HUES64 (cell line): ENCODE measurements around the gene SAA1.
"Not testable (repeated sequence)": the region's sequence is repeated elsewhere in the genome, so short reads cannot be mapped to it uniquely, and the experiment has no call there.

Source experiments
- H3K27ac ChIP-seq: 2 replicates; pipeline ENCODE4 v1.7.0; 2013; ENCODE audit warnings: low read depth, low read length, inconsistent platforms
- H3K27me3 ChIP-seq: 2 replicates; pipeline ENCODE4 v1.6.1; 2013; ENCODE audit warnings: mild to moderate bottlenecking, low read length; ENCODE audit not compliant: insufficient read depth
- H3K36me3 ChIP-seq: 2 replicates; pipeline ENCODE4 v1.6.1; 2013; ENCODE audit warnings: mild to moderate bottlenecking, low read length; ENCODE audit not compliant: insufficient read depth
- H3K4me1 ChIP-seq: 2 replicates; pipeline ENCODE4 v1.6.1; 2013; ENCODE audit warnings: mild to moderate bottlenecking, low read length, moderate library complexity; ENCODE audit not compliant: insufficient read depth
- H3K4me3 ChIP-seq: 2 replicates; pipeline ENCODE4 v1.5.1; 2013; ENCODE audit warnings: mild to moderate bottlenecking, low read length, moderate library complexity
- H3K9ac ChIP-seq: 2 replicates; pipeline ENCODE4 v1.6.1; 2013; ENCODE audit warnings: mild to moderate bottlenecking, low read depth, low read length
- H3K9me3 ChIP-seq: 2 replicates; pipeline ENCODE4 v1.6.1; 2013; ENCODE audit warnings: low read depth, low read length; ENCODE audit not compliant: insufficient read depth
- WGBS: fragments of 150-250, 120-280 bp; methylation state at CpG from one replicate; pipeline ENCODE4 v1.1.7; 2013; ENCODE audit warnings: missing lambda C conversion rate; 5-methylcytosine and 5-hydroxymethylcytosine counted together

Gene SAA1

DNA sequence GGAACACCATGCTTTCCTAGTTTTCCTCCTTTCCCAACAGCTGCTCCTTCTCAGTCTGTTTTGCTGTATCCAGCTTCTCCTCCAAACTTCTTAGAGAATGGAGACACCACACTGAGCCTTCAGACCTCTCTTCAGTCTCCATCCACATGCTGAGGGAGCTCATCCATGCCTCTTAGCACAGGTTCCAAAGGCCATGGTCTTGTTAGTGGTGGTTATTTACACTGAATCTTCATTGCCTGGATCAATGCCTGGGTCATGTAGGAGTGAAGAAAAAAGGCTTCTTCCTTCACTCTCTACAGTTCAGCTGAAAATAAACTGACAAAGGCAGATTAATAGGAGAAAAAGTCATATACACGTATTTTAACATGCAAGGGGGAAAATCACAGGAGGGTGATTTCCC is 26.4 kb upstream of the SAA1 start:
- Histone ChIP-seq H3K9me3 (peaks cover 3% of the 10 kb centered on the region; the same call in 1 of the 2 replicates), H3K36me3 (no peaks in the 10 kb centered on the region), H3K4me1 (no peaks in the 10 kb centered on the region), H3K4me3 (no peak overlapping the region), H3K27ac (no peak overlapping the region), H3K9ac (no peak overlapping the region), H3K27me3 (peaks cover 12% of the 10 kb centered on the region)
- WGBS: 100% methylated on average over 1 of the region's 1 CpG

DNA sequence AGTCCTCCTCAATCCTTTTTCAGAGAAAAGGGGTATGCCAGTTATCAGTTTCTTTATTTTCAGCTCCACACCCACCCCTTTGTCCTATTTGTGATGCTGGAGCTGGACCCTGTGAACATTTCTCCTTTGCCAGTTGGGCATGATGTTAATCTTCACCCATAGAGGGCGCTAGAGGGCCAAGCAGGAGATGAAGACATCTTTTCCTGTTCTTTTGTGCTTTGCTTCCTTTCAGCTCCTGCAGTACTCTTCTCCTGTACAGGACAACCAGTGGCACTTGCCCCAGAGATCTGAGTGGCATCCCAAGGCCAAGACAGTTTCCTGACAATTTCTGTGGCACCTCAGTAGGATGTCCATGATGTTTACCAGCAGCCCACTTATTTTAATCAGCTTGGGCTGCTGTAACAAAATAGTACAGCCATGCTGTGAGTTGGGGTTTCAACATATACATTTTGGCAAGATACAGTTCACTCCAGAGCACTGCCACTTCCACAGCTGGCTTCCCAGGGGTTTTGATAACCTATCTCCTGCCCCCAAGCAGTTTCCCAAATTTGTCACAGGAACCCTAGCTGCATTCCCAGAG is 22.2 kb upstream of the SAA1 start:
- Histone ChIP-seq H3K27ac (no peak overlapping the region), H3K27me3 (peaks cover 9% of the 10 kb centered on the region; the same call in 1 of the 2 replicates), H3K9ac (no peak overlapping the region), H3K36me3 (no peaks in the 10 kb centered on the region), H3K4me1 (no peaks in the 10 kb centered on the region), H3K9me3 (peaks cover 3% of the 10 kb centered on the region; the same call in 1 of the 2 replicates), H3K4me3 (no peak overlapping the region)
- WGBS: 0% methylated on average over 1 of the region's 1 CpG

DNA sequence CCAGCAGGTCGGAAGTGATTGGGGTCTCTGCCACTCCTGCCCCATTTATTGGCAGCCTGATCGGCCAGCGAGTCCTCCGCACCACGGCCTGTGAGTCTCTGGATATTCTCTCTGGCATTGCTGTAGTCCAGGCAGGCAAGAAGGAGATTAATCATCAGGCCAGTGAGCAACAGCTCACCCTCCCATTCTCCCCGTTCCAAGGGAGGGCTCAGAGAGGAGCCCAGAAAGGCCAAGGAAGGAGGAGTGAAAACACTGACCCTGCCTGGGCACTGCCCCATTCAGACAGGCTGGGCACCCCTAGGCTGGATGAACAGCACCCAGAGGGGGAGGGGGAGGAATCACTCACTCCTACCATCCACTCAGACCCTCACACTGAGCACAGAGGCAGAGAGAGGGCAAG is 20.7 kb upstream of the SAA1 start:
- H3K27ac ChIP-seq: no peak overlapping the region
- H3K9me3 ChIP-seq: peaks cover 3% of the 10 kb centered on the region; the same call in 1 of the 2 replicates
- H3K27me3 ChIP-seq: no peaks in the 10 kb centered on the region
- no peaks in the 10 kb centered on the region for H3K4me1 ChIP-seq
- H3K9ac ChIP-seq: no peak overlapping the region
- 79% methylated on average over 6 of the region's 6 CpGs for WGBS
- H3K36me3 ChIP-seq: no peaks in the 10 kb centered on the region
- H3K4me3 ChIP-seq: no peak overlapping the region

DNA sequence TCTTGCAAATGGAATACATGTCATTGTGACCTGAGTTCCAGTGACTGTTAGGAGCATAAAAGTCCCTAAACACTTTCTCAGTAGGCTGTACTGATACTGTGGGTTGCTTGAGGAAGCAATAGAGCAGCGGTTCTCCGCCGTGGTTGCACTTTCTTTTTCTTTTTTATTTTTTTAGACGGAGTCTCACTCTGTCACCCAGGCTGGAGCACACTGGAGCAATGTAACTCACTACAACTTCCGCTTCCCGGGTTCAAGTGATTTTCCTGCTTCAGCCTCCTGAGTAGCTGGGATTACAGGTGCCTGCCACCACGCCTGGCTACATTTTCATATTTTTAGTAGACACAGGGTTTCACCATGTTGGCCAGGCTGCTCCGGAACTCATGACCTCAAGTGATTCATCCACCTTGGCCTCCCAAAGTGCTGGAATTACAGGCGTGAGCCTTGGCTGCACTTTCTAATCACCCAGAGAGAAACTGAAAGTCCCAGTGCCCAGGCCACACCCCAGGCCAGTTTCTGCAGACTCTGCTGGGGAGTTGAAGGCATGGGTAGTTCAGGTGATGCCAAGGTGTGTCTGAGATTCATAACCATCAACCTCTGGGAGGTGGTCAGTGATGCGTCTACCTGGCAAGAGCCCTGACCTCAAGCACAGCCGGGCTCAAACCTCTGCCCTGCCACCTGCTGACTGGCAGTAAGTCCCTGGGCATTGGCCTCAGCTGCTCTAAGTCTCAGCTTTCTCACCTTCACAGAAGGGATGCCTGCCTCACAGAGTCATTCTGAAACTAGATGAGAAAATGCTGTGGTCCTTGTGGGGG is 19.5 kb upstream of the SAA1 start:
- not testable (repeated sequence) for H3K36me3 ChIP-seq, H3K27me3 ChIP-seq, H3K27ac ChIP-seq, H3K9ac ChIP-seq, H3K4me3 ChIP-seq, H3K9me3 ChIP-seq, H3K4me1 ChIP-seq
- WGBS: 94% methylated on average over 10 of the region's 11 CpGs

DNA sequence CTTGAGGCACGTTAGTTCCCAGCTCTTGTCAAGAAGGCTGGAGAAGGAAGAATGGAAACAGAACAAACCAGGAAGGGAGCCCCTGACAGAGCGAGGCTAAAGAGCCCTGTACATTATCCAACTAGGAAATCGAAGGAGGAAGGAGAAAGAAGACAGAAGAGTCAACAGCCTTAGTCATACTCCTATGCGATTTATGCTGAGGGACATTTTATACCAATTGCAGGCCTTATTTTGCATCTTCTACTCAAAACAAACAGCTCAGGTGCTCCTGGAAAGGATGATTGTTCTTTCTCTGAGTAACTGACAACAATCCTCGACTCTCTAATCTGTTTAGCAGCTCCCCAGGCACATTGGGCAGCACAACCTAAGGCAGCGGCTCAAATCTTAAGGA is 18.9 kb upstream of the SAA1 start:
- not testable (repeated sequence) for H3K9me3 ChIP-seq, H3K36me3 ChIP-seq, H3K4me1 ChIP-seq, H3K27ac ChIP-seq, H3K9ac ChIP-seq, H3K27me3 ChIP-seq, H3K4me3 ChIP-seq
- no CpG with 5 or more reads among the region's 6 CpGs for WGBS

DNA sequence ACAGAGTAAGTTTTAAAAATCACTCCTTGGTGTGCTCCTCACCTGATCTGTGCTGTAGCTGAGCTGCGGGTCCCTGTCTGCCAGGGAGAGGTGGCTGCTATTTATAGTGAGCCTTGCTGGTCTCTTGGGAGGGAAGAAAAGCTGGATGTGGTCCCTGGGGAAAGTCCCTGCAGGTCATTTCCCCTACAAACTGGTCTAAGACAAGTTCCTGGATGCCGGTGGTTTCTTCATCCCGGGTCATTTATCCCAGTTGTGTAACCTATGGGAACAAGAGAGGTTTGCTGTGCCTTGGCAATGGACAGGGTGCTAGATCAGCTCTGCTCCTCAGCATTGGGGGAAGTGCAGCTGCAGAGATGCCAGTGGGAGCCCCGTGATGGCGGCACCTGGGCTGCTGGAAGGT is 17.5 kb upstream of the SAA1 start, which contains the start of gene SAA2:
Gene SAA2, minus strand, starts transcription at position 108 of the 400 bp plus-strand sequence. CDS start 657 bp downstream, outside the sequence.
- Histone ChIP-seq H3K4me1 (no peaks in the 10 kb centered on the region), H3K9ac (no peak within 1 kb of the TSS), H3K9me3 (no peaks in the 10 kb centered on the region), H3K36me3 (no peaks in the 10 kb centered on the region), H3K4me3 (no peak within 1 kb of the TSS), H3K27me3 (no peaks in the 10 kb centered on the region), H3K27ac (no peak within 1 kb of the TSS)
- WGBS: 93% methylated on average over 5 of the region's 5 CpGs

DNA sequence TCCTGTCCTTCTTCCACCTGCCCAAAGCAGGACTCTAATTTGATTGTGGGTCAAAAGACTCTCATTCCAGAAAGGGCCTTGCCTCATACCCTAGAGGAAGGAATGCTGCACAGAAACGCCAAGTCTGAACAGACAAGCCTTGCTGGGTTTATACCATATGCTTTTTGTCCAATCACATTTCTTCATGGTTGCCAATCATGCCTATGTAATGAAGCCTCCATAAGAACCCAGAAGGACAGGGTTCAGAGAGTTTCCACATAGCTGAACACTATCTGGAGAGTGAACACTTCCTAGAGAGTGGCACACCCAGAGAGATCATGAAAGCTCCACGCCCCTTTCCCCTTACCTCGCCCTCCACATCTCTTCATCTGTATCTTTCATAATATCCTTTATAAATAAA is 12.8 kb upstream of the SAA1 start:
- Histone ChIP-seq H3K4me1 (no peaks in the 10 kb centered on the region), H3K36me3 (no peaks in the 10 kb centered on the region), H3K27me3 (no peaks in the 10 kb centered on the region), H3K27ac (no peak overlapping the region), H3K4me3 (no peak overlapping the region), H3K9ac (no peak overlapping the region), H3K9me3 (no peaks in the 10 kb centered on the region)
- WGBS: 90% methylated on average over 3 of the region's 3 CpGs

DNA sequence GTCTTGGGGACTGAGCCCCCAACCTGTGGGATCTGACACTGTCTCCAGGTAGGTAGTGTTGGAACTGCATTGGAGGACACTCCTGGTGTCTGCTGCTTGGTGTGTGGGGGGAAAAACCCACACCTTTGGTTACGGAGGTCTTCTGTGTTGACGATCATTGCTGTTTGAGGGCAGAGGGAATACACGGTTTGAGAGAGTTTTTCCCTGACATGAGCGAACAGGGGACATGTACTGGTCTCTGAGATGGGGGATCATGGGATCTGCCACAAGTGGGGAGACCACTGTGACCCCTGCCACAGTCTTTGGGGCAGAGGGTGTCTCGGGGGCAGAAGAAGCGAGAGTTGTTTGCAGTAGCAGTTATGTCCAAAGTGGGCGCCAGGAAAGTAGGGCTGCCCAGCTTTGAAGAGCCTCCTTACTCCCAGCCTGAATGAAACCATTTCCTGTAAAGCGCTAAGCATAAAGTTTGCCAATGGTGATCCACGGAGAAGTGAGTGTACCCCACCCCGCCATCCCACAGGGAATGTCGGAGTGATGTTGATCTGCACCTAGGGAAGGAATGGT is 12.2 kb upstream of the SAA1 start:
- WGBS: 91% methylated on average over 11 of the region's 11 CpGs
- H3K36me3 ChIP-seq: no peaks in the 10 kb centered on the region
- H3K4me1 ChIP-seq: no peaks in the 10 kb centered on the region
- H3K9ac ChIP-seq: no peak overlapping the region
- H3K4me3 ChIP-seq: no peak overlapping the region
- no peak overlapping the region for H3K27ac ChIP-seq
- H3K27me3 ChIP-seq: no peaks in the 10 kb centered on the region
- no peaks in the 10 kb centered on the region for H3K9me3 ChIP-seq

DNA sequence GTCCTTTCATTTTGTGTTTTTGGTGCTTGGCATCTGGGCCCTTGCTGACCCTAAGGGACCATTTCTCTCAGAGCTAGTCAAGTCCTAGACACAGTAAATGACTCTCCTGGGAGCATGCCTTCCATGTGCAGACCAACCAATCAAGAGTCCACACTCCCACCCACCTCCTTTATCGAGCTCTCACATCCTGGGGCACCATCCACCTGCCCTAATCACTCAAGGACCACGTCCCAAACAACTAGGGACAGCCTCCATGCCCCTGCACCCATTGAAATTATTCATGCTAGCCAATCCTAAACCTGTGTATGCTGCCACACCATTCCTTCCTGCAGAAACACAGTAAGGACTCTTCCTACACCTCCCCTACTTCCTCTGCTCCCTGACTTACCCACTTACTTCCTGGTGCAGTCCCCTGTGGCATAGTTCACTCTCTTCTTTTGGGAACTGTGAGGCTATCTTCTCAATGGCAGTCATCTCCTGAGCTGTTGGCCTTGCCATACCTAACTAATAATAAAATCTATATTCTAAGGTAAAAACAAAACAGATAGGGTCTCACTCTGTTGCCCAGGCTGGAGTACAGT is 11.2 kb upstream of the SAA1 start:
- Histone ChIP-seq H3K9ac (no peak overlapping the region), H3K4me1 (no peaks in the 10 kb centered on the region), H3K36me3 (no peaks in the 10 kb centered on the region), H3K27ac (no peak overlapping the region), H3K9me3 (no peaks in the 10 kb centered on the region), H3K4me3 (no peak overlapping the region), H3K27me3 (no peaks in the 10 kb centered on the region)
- 81% methylated on average over 2 of the region's 2 CpGs for WGBS

DNA sequence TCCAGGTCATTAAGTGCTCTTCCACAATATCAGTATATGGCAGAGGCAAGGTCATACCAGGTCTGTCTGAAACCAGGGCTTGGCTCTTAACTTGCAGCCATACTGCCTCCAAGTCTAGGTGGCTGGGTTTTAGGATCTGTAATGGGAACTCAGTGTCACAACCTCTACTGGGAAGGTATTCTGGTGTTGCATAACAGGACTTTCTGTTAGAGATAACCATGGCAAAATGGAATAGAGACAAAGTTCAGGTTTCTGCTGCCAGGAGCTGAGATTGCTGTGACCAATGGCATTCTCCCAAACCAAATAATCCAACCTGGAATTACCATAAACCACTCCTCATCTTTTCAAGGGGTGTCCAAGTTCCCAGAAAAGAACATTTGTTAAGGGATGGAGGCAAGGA is 6.8 kb upstream of the SAA1 start:
- Histone ChIP-seq H3K9ac (no peak overlapping the region), H3K9me3 (no peaks in the 10 kb centered on the region)

DNA sequence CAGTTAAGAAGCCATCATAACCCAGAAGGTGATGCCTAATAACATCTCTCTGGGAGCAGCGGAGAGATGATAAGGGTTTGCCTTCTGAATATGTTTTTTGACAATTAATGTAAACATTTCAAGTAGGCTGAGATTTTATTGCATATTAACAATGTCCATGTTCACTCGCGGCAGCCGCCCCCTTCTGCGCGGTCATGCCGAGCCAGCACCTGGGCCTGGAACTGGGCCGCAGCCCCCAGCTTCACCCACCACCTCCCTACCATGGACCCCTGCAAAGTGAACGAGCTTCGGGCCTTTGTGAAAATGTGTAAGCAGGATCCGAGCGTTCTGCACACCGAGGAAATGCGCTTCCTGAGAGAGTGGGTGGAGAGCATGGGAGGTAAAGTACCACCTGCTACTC is 4.3 kb upstream of the SAA1 start:
- H3K27me3 ChIP-seq: no peaks in the 10 kb centered on the region
- no peak overlapping the region for H3K9ac ChIP-seq
- H3K4me1 ChIP-seq: no peaks in the 10 kb centered on the region
- H3K4me3 ChIP-seq: no peak overlapping the region
- no peak overlapping the region for H3K27ac ChIP-seq
- 97% methylated on average over 14 of the region's 14 CpGs for WGBS
- H3K9me3 ChIP-seq: no peaks in the 10 kb centered on the region
- H3K36me3 ChIP-seq: no peaks in the 10 kb centered on the region

More for the DNA sequence above, 6.8 kb upstream of the SAA1 start:
- H3K4me1 ChIP-seq: no peaks in the 10 kb centered on the region
- H3K4me3 ChIP-seq: no peak overlapping the region
- no peak overlapping the region for H3K27ac ChIP-seq
- no peaks in the 10 kb centered on the region for H3K36me3 ChIP-seq
- H3K27me3 ChIP-seq: no peaks in the 10 kb centered on the region
